ENCODE data around the gene MARF1.
A peak's percentile ranks its signal among the peaks of the same experiment; 100 is the strongest.
"Not testable (repeated sequence)": the region's sequence is repeated elsewhere in the genome, so short reads cannot be mapped to it uniquely, and the experiment has no call there.

MARF1 gene

GRCh38 chr16:15643048-15643945 lies at the start of gene MARF1:
MARF1 (minus strand) TSS chr16:15643154; CDS start chr16:15639233, 3,921 bp downstream.
- Mint-ChIP-seq H3K27ac (peak within 1 kb of the TSS; percentile 97 to 99 (median 98)), H3K4me1 (peaks cover 26% of the 10 kb centered on the region), H3K4me3 (peak within 1 kb of the TSS; percentile 87 to 94 (median 91)), H3K9me3 (no peaks in the 10 kb centered on the region), H3K36me3 (ENCODE audit: low read depth) (peaks cover 18% of the 10 kb centered on the region), H3K27me3 (ENCODE audit: low read depth) (no peaks in the 10 kb centered on the region)
- TF ChIP-seq, protein P1, sequence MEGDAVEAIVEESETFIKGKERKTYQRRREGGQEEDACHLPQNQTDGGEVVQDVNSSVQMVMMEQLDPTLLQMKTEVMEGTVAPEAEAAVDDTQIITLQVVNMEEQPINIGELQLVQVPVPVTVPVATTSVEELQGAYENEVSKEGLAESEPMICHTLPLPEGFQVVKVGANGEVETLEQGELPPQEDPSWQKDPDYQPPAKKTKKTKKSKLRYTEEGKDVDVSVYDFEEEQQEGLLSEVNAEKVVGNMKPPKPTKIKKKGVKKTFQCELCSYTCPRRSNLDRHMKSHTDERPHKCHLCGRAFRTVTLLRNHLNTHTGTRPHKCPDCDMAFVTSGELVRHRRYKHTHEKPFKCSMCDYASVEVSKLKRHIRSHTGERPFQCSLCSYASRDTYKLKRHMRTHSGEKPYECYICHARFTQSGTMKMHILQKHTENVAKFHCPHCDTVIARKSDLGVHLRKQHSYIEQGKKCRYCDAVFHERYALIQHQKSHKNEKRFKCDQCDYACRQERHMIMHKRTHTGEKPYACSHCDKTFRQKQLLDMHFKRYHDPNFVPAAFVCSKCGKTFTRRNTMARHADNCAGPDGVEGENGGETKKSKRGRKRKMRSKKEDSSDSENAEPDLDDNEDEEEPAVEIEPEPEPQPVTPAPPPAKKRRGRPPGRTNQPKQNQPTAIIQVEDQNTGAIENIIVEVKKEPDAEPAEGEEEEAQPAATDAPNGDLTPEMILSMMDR (IDR thresholded peaks at IDR 0.05; ENCODE audit: unreplicated experiment in 3 of 3), result peak; percentile 47 to 57 (median 49)

- H3K4me1 Mint-ChIP-seq, result not testable (repeated sequence)
Measured at GRCh38 chr16:15692508-15692907, 49.6 kb upstream of the MARF1 start.

GRCh38 chr16:15691046-15691445 lies 48.1 kb upstream of the MARF1 start:
- H3K4me1 Mint-ChIP-seq, result no peaks in the 10 kb centered on the region
- H3K27me3 Mint-ChIP-seq (ENCODE audit: low read depth), result no peaks in the 10 kb centered on the region
- TF ChIP-seq, protein P1 (IDR thresholded peaks at IDR 0.05; ENCODE audit: unreplicated experiment in 3 of 3), result no peak
- peaks cover 57% of the 10 kb centered on the region for H3K36me3 Mint-ChIP-seq (ENCODE audit: low read depth)
- H3K27ac Mint-ChIP-seq, result no peak overlapping the region
- H3K4me3 Mint-ChIP-seq, result no peak overlapping the region
- H3K9me3 Mint-ChIP-seq, result no peaks in the 10 kb centered on the region

More at GRCh38 chr16:15692508-15692907, 49.6 kb upstream of the MARF1 start:
- H3K27me3 Mint-ChIP-seq (ENCODE audit: low read depth); H3K27ac Mint-ChIP-seq; H3K9me3 Mint-ChIP-seq; H3K4me3 Mint-ChIP-seq: not testable (repeated sequence)
- peaks cover 56% of the 10 kb centered on the region for H3K36me3 Mint-ChIP-seq (ENCODE audit: low read depth)

DNA sequence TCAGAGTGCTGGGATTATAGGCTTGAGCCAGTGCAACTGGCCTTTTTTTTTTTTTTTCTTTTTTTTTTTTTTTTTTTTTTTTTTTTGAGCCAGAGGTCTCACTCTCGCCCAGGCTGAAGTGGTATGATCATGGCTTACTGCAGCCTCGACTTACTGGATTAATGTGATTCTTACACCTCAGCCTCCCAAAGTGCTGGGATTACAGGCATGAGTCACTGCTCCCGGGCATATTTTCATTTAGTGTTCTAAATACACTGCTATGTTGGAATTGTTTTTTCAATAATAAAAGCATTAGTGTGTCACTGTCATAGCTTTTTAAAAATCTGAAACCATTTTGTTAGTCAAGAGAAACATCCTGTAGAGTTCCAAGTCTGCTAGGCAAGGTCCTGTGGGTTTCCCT lies 47.3 kb upstream of the MARF1 start:
- H3K27ac Mint-ChIP-seq, result no peak overlapping the region
- H3K36me3 Mint-ChIP-seq (ENCODE audit: low read depth), result peaks cover 57% of the 10 kb centered on the region
- no peak overlapping the region for H3K4me3 Mint-ChIP-seq
- TF ChIP-seq, protein P1 (IDR thresholded peaks at IDR 0.05; ENCODE audit: unreplicated experiment in 3 of 3), result no peak
- H3K27me3 Mint-ChIP-seq (ENCODE audit: low read depth), result no peaks in the 10 kb centered on the region
- H3K9me3 Mint-ChIP-seq, result no peaks in the 10 kb centered on the region
- no peaks in the 10 kb centered on the region for H3K4me1 Mint-ChIP-seq

GRCh38 chr16:15689290-15689689 lies 46.3 kb upstream of the MARF1 start:
- Mint-ChIP-seq H3K9me3 (no peaks in the 10 kb centered on the region), H3K36me3 (ENCODE audit: low read depth) (peaks cover 53% of the 10 kb centered on the region), H3K27ac (no peak overlapping the region), H3K4me1 (no peaks in the 10 kb centered on the region), H3K4me3 (no peak overlapping the region), H3K27me3 (ENCODE audit: low read depth) (no peaks in the 10 kb centered on the region)
- TF ChIP-seq, protein P1 (IDR thresholded peaks at IDR 0.05; ENCODE audit: unreplicated experiment in 3 of 3), result no peak

DNA sequence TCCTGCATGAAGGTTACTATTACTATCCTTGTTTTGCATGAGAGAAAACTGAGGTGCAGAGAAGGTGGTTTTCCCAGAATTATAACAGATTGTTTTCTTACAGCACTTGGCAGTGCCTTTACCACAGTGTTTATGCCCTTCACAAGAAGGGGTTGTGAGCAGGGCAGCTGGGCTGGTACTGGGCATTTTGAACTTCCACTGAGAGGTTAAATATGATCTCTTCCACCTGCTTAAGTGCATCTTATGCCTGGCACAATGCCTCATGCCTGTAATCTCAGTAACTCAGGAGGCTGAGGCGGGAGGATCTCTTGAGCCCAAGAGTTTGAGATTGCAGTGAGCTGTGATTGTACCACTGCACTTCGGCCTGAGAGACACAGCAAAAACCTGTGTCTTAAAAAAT lies 43.3 kb upstream of the MARF1 start:
- H3K4me3 Mint-ChIP-seq, result no peak overlapping the region
- TF ChIP-seq, protein P1 (IDR thresholded peaks at IDR 0.05; ENCODE audit: unreplicated experiment in 3 of 3), result no peak

More for the DNA sequence above, 43.3 kb upstream of the MARF1 start:
- H3K27me3 Mint-ChIP-seq (ENCODE audit: low read depth), result no peaks in the 10 kb centered on the region
- no peak overlapping the region for H3K27ac Mint-ChIP-seq
- no peaks in the 10 kb centered on the region for H3K4me1 Mint-ChIP-seq
- H3K9me3 Mint-ChIP-seq, result no peaks in the 10 kb centered on the region
- peaks cover 39% of the 10 kb centered on the region for H3K36me3 Mint-ChIP-seq (ENCODE audit: low read depth)
